AG09309 (cell line): ENCODE data around the gene CADPS2.

Source experiments
- DNase-seq: peaks from one replicate; pipeline ENCODE4 v3.0.0-alpha.2; 2010; ENCODE audit warnings: low read depth
- H3K4me3 ChIP-seq: 2 replicates; pipeline ENCODE4 v1.5.1; 2011; ENCODE audit warnings: mild to moderate bottlenecking, low read depth, low read length, moderate library complexity; ENCODE audit not compliant: control insufficient read depth
- CTCF ChIP-seq: IDR thresholded peaks from 2 replicates; pipeline ENCODE4 v1.5.1; 2011; ENCODE audit warnings: mild to moderate bottlenecking, low read depth, low read length, inconsistent platforms; ENCODE audit not compliant: insufficient read depth, control insufficient read depth; ENCODE audit errors: missing control alignments

CADPS2 gene

GRCh38 chr7:122791959-122792545 is 94.2 kb downstream of the CADPS2 start:
- TF ChIP-seq CTCF = no peak
- no peak for DNase-seq
- H3K4me3 ChIP-seq = no peak overlapping the region

GRCh38 chr7:122790591-122790990 is 95.7 kb downstream of the CADPS2 start:
- no peak for DNase-seq
- TF ChIP-seq CTCF = no peak
- no peak overlapping the region for H3K4me3 ChIP-seq

GRCh38 chr7:122790132-122790531 is 96.1 kb downstream of the CADPS2 start:
- DNase-seq = no peak
- TF ChIP-seq CTCF = no peak
- no peak overlapping the region for H3K4me3 ChIP-seq

GRCh38 chr7:122789156-122789555 is 97.1 kb downstream of the CADPS2 start:
- DNase-seq = no peak
- TF ChIP-seq CTCF = no peak
- H3K4me3 ChIP-seq = no peak overlapping the region

- H3K4me3 ChIP-seq = no peak overlapping the region
- TF ChIP-seq CTCF = no peak
- DNase-seq = no peak
These were observed 115.4 kb downstream of the CADPS2 start for GRCh38 chr7:122770686-122771335.

GRCh38 chr7:122768827-122769226 is 117.4 kb downstream of the CADPS2 start:
- no peak for TF ChIP-seq CTCF
- DNase-seq = no peak
- no peak overlapping the region for H3K4me3 ChIP-seq
